Caki2 (cell line): Measurements from ENCODE around the gene MEIS3. TPM values are rescaled to one million over a fixed set of nuclear protein-coding genes. Genes with fewer than 3 reads are reported as not detected.
A peak's percentile ranks its signal among the peaks of the same experiment; 100 is the strongest.
"Not testable (repeated sequence)": the region's sequence is repeated elsewhere in the genome, so short reads cannot be mapped to it uniquely, and the experiment has no call there.

Experiments used
- DNase-seq: peaks from one replicate; pipeline ENCODE4 v3.0.0-alpha.2; 2015; ENCODE audit warnings: low read depth
- in situ Hi-C: cut with HindIII; loops from 2 replicates; pipeline ENCODE4 v1.10.0; 2016; ENCODE audit warnings: low sequenced_read_pairs, low pct_unique_long_range_greater_than_20kb, mixed read lengths
- total RNA-seq: library from RNA; depleted of rRNA; stranded (reverse); fragments of >200 nt; shearing (Covaris generic); gene quantifications from 2 replicates; pipeline ENCODE4 v1.2.3, GENCODE V29; 2014; ENCODE audit warnings: low replicate concordance

The MEIS3 gene
- total RNA-seq, 1 experiment from 2014 or later = 44.4 TPM

- DNase-seq = no peak
- in situ Hi-C loops = no loop called here
Observed at GRCh38 chr19:47398707-47399597, 20.4 kb downstream of the MEIS3 start.

- in situ Hi-C loops = no loop called here
- peak; percentile 58 for DNase-seq
Observed at GRCh38 chr19:47391510-47392223, 27.7 kb downstream of the MEIS3 start.

- in situ Hi-C loops = no loop called here
- peak; percentile 21 for DNase-seq
Observed at GRCh38 chr19:47390533-47391488, 28.5 kb downstream of the MEIS3 start.

- in situ Hi-C loops = no loop called here
- no peak for DNase-seq
Observed at GRCh38 chr19:47389150-47389556, 30.2 kb downstream of the MEIS3 start.

- DNase-seq, in situ Hi-C loops: not testable (repeated sequence)
Observed at GRCh38 chr19:47388721-47389120, 30.6 kb downstream of the MEIS3 start.

- in situ Hi-C loops, DNase-seq: not testable (repeated sequence)
Observed at GRCh38 chr19:47387623-47388022, 31.7 kb downstream of the MEIS3 start.

GRCh38 chr19:47386582-47386981, 32.7 kb downstream of the MEIS3 start:
- in situ Hi-C loops, DNase-seq: not testable (repeated sequence)

- in situ Hi-C loops, DNase-seq: not testable (repeated sequence)
Observed at GRCh38 chr19:47384533-47384932, 34.8 kb downstream of the MEIS3 start.

GRCh38 chr19:47383890-47384289, 35.4 kb downstream of the MEIS3 start:
- DNase-seq, in situ Hi-C loops: not testable (repeated sequence)

- no peak for DNase-seq
- in situ Hi-C loops = no loop called here
Observed at GRCh38 chr19:47381653-47382279, 37.6 kb downstream of the MEIS3 start.

GRCh38 chr19:47381121-47381520, 38.2 kb downstream of the MEIS3 start:
- no peak for DNase-seq
- in situ Hi-C loops = no loop called here

GRCh38 chr19:47380559-47380958, 38.8 kb downstream of the MEIS3 start:
- in situ Hi-C loops = no loop called here
- DNase-seq = no peak

- in situ Hi-C loops = no loop called here
- no peak for DNase-seq
Observed at GRCh38 chr19:47379381-47379938, 39.9 kb downstream of the MEIS3 start.

- DNase-seq = no peak
- in situ Hi-C loops = no loop called here
Observed at GRCh38 chr19:47378246-47378645, 41.1 kb downstream of the MEIS3 start.

- in situ Hi-C loops = no loop called here
- DNase-seq = no peak
Observed at GRCh38 chr19:47377801-47378200, 41.5 kb downstream of the MEIS3 start.

- in situ Hi-C loops = no loop called here
Observed at GRCh38 chr19:47377208-47377701, 42.1 kb downstream of the MEIS3 start.

GRCh38 chr19:47376589-47377144, 42.7 kb downstream of the MEIS3 start:
- in situ Hi-C loops = no loop called here
- no peak for DNase-seq

More at GRCh38 chr19:47377208-47377701, 42.1 kb downstream of the MEIS3 start:
- no peak for DNase-seq
